ENCODE results near the gene SBNO1. TPM values are rescaled to one million over a fixed set of nuclear protein-coding genes. Genes with fewer than 3 reads are reported as not detected.
"Not testable (repeated sequence)": the region's sequence is repeated elsewhere in the genome, so short reads cannot be mapped to it uniquely, and the experiment has no call there.

The SBNO1 gene
- total RNA-seq = 10 to 100 TPM; 20.2 to 23.4 (median 22.2) TPM
- 1 to 10 TPM; 3.0 to 8.8 (median 4.9) TPM for polyA plus RNA-seq

DNA sequence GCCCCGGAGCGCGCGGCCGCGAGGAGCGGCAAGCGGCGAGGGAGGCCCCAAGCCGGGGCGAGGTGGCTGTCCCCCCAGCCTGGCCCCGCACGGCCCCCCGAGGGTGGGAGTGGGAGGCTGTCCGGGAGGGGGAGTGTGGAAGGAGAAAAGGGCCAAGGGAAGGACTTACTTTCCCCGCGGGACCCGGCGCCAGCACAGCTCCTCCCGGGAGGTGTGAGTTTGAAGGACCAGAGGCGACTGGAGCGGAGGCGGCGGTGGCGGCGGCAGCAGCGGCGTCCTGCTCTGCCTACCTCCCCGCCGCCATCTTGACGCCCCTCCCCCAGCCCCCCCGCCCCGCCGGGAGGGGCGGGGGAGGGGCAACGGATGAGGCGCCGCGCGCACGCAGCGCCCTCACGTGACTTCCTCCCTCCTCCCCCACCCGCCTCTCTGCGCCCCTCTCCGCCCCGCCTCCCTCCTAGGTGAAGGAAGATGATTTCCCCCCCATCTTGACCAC is at the start of gene SBNO1:
SBNO1 (minus strand) TSS at position 316 of the 493 bp plus-strand sequence. CDS start 14,406 bp downstream, outside the sequence.
- DNase-seq = peak; percentile 97
- Histone ChIP-seq H3K4me1 (peaks cover 0 to 37% (median 22%) of the 10 kb centered on the region in 4 donors), H3K9me3 (no peaks in the 10 kb centered on the region), H3K27ac (peak within 1 kb of the TSS; percentile 85 to 96 (median 92)), H3K36me3 (no peaks in the 10 kb centered on the region), H3K27me3 (no peaks in the 10 kb centered on the region), H3K4me3 (peak within 1 kb of the TSS; percentile 82 to 94 (median 86))
- TF ChIP-seq POLR2AphosphoS5 (IDR thresholded peaks at IDR 0.05) (peak; percentile 69 to 94 (median 88)), POLR2A (IDR thresholded peaks at IDR 0.05) (peak; percentile 60 to 73), EP300 (IDR thresholded peaks at IDR 0.05) (no peak)
- TF ChIP-seq, protein P1, sequence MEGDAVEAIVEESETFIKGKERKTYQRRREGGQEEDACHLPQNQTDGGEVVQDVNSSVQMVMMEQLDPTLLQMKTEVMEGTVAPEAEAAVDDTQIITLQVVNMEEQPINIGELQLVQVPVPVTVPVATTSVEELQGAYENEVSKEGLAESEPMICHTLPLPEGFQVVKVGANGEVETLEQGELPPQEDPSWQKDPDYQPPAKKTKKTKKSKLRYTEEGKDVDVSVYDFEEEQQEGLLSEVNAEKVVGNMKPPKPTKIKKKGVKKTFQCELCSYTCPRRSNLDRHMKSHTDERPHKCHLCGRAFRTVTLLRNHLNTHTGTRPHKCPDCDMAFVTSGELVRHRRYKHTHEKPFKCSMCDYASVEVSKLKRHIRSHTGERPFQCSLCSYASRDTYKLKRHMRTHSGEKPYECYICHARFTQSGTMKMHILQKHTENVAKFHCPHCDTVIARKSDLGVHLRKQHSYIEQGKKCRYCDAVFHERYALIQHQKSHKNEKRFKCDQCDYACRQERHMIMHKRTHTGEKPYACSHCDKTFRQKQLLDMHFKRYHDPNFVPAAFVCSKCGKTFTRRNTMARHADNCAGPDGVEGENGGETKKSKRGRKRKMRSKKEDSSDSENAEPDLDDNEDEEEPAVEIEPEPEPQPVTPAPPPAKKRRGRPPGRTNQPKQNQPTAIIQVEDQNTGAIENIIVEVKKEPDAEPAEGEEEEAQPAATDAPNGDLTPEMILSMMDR (IDR thresholded peaks at IDR 0.05) = no peak
- intact Hi-C loops (cut with DNase I) = loop anchor here (1.0 to 5.0 kb wide), 4 partner anchors 19 to 93 kb away; partner anchors contain the start of genes CDK2AP1 and SNRNP35
- WGBS, 2 donors = 0 to 1% methylated on average over 45 to 47 of the region's 47 CpGs

DNA sequence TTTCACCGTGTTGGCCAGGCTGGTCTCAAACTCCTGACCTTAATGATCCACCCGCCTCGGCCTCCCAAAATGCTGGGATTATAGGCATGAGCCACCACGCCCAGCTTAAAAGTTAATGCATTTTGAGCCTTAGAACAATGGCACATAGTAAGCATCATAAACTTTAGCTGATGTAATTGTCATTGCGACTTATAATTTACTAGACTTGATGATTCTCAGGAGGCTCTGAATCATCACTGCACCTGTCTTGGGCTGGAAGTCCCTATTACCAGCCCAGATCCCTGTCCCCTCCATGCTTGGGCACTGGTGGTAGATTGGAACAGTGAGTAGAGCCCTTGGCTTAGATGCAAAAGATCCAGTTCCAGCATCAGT is 45.4 kb upstream of the SBNO1 start:
- Histone ChIP-seq H3K36me3 (peaks cover 9 to 47% (median 19%) of the 10 kb centered on the region in 4 donors), H3K27me3 (no peaks in the 10 kb centered on the region), H3K4me3 (no peak overlapping the region), H3K27ac (no peak overlapping the region), H3K4me1 (no peaks in the 10 kb centered on the region), H3K9me3 (no peaks in the 10 kb centered on the region)
- 78 to 91% methylated on average over 5 of the region's 5 CpGs for WGBS, 2 donors
- TF ChIP-seq POLR2A (IDR thresholded peaks at IDR 0.05) = no peak
- no peak for TF ChIP-seq EP300 (IDR thresholded peaks at IDR 0.05)
- TF ChIP-seq, protein P1 (IDR thresholded peaks at IDR 0.05) = no peak
- TF ChIP-seq POLR2AphosphoS5 (IDR thresholded peaks at IDR 0.05) = no peak
- intact Hi-C loops (cut with DNase I) = no loop called here
- DNase-seq = no peak

DNA sequence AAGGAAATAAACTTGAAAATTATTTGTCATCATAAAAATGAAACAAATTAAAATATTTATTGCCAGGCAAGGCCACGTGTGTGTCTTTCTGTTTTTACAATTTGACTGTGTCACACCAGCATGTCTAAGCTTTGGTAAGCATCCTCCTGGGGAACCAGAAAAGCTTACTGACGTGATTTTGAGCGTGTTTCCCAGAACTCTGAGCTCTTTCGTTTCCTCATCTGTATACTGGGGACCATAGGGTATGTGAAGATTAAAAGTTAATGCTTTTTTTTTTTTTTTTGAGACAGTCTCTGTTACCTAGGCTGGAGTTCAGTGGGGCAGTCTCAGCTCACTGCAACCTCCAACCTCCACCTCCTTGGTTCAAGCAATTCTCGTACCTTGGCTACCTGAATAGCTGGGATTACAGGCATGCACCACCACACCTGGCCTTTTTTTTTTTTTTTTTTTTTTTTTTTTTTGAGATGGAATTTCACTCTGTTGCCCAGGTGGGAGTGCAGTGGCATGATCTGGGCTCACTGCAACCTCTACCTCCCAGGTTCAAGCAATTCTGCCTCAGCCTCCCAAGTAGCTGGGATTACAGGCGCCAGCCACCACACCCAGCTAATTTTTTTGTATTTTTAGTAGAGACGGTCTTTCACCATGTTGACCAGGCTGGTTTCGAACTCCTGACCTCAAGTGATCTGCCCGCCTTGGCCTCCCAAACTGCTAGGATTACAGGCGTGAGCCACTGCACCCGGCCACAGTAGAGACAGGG is 44.8 kb upstream of the SBNO1 start:
- intact Hi-C loops (cut with DNase I); DNase-seq: not testable (repeated sequence)

DNA sequence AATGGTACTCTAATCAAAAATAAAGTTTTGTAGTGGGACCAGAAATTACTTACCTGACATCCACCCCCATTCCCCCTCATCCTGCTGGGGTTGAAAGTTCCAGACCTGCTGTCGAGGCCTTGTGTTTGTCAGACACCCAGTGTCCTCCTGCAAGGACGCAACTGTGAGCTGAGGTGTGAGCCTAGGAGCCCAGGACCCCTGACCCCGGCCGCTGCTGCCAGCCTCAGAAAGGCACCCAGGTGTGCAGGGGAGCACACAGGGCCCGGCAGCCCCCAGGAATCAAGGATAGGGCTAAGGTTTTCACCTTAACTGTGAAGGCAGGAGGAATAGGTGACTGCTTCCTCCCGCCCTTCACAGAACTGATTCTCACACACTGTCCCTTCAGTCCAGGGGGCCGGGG is 44.0 kb upstream of the SBNO1 start:
- WGBS, 2 donors = 94 to 97% methylated on average over 7 of the region's 7 CpGs
- H3K4me3 ChIP-seq; DNase-seq; H3K27me3 ChIP-seq; H3K27ac ChIP-seq; H3K4me1 ChIP-seq; intact Hi-C loops (cut with DNase I); H3K9me3 ChIP-seq: not testable (repeated sequence)
- H3K36me3 ChIP-seq = peaks cover 18 to 61% (median 32%) of the 10 kb centered on the region in 4 donors

More for the DNA sequence above, 44.8 kb upstream of the SBNO1 start:
- not testable (repeated sequence) for H3K27ac ChIP-seq, H3K9me3 ChIP-seq, H3K4me1 ChIP-seq, H3K4me3 ChIP-seq, H3K27me3 ChIP-seq
- H3K36me3 ChIP-seq = peaks cover 10 to 53% (median 25%) of the 10 kb centered on the region in 4 donors
- 87 to 91% methylated on average over 11 of the region's 11 CpGs for WGBS, 2 donors

DNA sequence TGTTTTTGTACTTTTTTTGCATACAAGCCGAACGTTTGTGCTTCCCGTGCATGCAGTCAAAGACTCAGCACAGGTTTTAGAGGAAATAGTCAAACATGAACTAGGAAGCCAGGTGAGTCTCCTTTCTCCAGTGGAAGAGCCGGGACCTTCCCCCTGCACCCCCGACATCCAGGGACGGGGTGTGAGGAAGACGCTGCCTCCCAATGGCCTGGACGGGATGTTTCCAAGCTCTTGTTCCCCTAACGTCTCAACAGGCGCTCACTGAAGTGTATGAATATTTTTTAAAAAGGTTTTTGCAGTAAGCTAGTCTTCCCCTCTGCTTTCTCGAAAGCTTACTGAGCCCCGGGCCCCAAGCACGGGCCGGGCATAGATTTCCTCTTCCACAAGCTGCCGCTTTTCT is 43.3 kb upstream of the SBNO1 start:
- H3K36me3 ChIP-seq = peaks cover 23 to 68% (median 39%) of the 10 kb centered on the region in 4 donors
- 76 to 80% methylated on average over 13 to 15 of the region's 15 CpGs for WGBS, 2 donors
- H3K27ac ChIP-seq; H3K27me3 ChIP-seq; H3K4me3 ChIP-seq; intact Hi-C loops (cut with DNase I); H3K9me3 ChIP-seq; H3K4me1 ChIP-seq; DNase-seq: not testable (repeated sequence)

DNA sequence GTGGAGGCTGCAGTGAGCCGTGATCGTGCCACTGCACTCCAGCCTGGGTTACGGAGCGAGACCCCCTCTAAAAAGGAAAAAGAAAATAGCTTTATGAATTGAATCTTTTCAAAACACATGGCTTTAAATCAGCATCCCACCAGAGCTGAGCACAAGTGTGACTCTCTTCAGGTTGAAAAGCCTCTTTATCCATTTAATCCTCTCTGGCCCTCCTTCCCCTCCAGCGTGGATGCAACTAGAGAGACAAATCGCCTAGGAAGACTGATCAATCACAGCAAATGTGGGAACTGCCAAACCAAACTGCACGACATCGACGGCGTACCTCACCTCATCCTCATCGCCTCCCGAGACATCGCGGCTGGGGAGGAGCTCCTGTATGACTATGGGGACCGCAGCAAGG is 42.6 kb upstream of the SBNO1 start:
- H3K9me3 ChIP-seq; intact Hi-C loops (cut with DNase I); H3K27me3 ChIP-seq; H3K4me3 ChIP-seq; DNase-seq; H3K4me1 ChIP-seq; H3K27ac ChIP-seq: not testable (repeated sequence)
- WGBS, 2 donors = 98% methylated on average over 15 of the region's 15 CpGs
- peaks cover 28 to 71% (median 43%) of the 10 kb centered on the region in 4 donors for H3K36me3 ChIP-seq

Data from sigmoid colon (tissue), 7 donors.